K562 (cell line): ENCODE measurements around the gene CEP95. TPM values are rescaled to one million over a fixed set of nuclear protein-coding genes. Genes with fewer than 3 reads are reported as not detected.
"Not testable (repeated sequence)": the region's sequence is repeated elsewhere in the genome, so short reads cannot be mapped to it uniquely, and the experiment has no call there.

ENCODE experiments used
- ATAC-seq: fragments of 200-7000 bp; cut with Tn5 transposase; 3 replicates; pipeline ENCODE4 v1.9.1; 2020; ENCODE audit warnings: moderate library complexity
- BruUV-seq: library from RNA; stranded (reverse); fragments of 400-500 nt; replicated peaks from 2 replicates; lab custom pipeline; 2021; lab: Mats Ljungman, UMichigan
- CTCF ChIA-PET: fragments of 300-600 bp; formaldehyde crosslinking; extraction: SDS; loops from one replicate; lab custom pipeline; 2021; ENCODE audit warnings: low intra/inter-chr PET ratio; lab: Yijun Ruan, JAX
- POLR2A ChIA-PET: fragments of 300-600, 350-650 bp; sonication (Branson Sonifier 250); formaldehyde crosslinking; extraction: SDS; loops from one replicate; lab custom pipeline; 2021; ENCODE audit warnings: antibody characterized with exemption, inconsistent platforms; lab: Yijun Ruan, JAX
- DNase-seq, 4 experiments: peaks; one replicate each; pipeline versions ENCODE4 v3.0.0 to v3.0.0-alpha.2; 2011 to 2018; ENCODE audit warnings: low spot score in 3 of 4, mixed read lengths in 3 of 4; ENCODE audit errors: extremely low read depth in 1 of 4
- FAIRE-seq: peaks from 2 replicates; lab custom pipeline; 2011; peaks lifted over from hg19 to GRCh38; lab: Jason Lieb, UNC
- H2AFZ ChIP-seq: 2 replicates; pipeline ENCODE4 v1.6.0; 2011; ENCODE audit warnings: low read depth, low read length, control low read depth, inconsistent platforms
- H3K27ac ChIP-seq: fragments of 200-600 bp; 3 replicates; pipeline ENCODE4 v1.8.0; 2011; ENCODE audit warnings: low read depth, mild to moderate bottlenecking, control low read depth, inconsistent platforms, low read length, moderate library complexity, mixed read lengths; ENCODE audit errors: extremely low read depth
- H3K27me3 ChIP-seq, 2 experiments: fragments of 300-600 bp in 1 of 2; 2 replicates in 1 of 2; 3 replicates in 1 of 2; pipeline versions ENCODE4 v1.6.0 to v1.8.0; 2011; ENCODE audit warnings: inconsistent platforms in 2 of 2, low read length in 2 of 2, mild to moderate bottlenecking in 1 of 2, mixed read lengths in 1 of 2, moderate library complexity in 1 of 2; ENCODE audit not compliant: control insufficient read depth in 2 of 2, insufficient read depth in 2 of 2
- H3K36me3 ChIP-seq: fragments of 300-600 bp; 3 replicates; pipeline ENCODE4 v1.8.0; 2011; ENCODE audit warnings: mild to moderate bottlenecking, low read length, inconsistent platforms; ENCODE audit not compliant: control insufficient read depth, insufficient read depth
- H3K4me1 ChIP-seq, 2 experiments: fragments of 200-600 bp in 1 of 2; replicated peaks in 1 of 2; 2 replicates in 1 of 2; 3 replicates in 1 of 2; pipeline versions ENCODE4 v1.5.1 to v1.8.0; 2011; ENCODE audit warnings: inconsistent platforms in 2 of 2, low read length in 2 of 2, mild to moderate bottlenecking in 1 of 2, mixed read lengths in 1 of 2, moderate library complexity in 1 of 2; ENCODE audit not compliant: control insufficient read depth in 2 of 2, insufficient read depth in 2 of 2
- H3K4me2 ChIP-seq: 2 replicates; pipeline ENCODE4 v1.6.1; 2011; ENCODE audit warnings: low read length, control low read depth, inconsistent platforms, mixed read lengths; ENCODE audit not compliant: insufficient read depth
- H3K4me3 ChIP-seq: fragments of 200-600 bp; sonication (generic), shearing (Covaris generic); 2 replicates; pipeline ENCODE4 v1.5.1; 2016; ENCODE audit warnings: control low read depth, inconsistent platforms
- H3K79me2 ChIP-seq: fragments of 200-600 bp; 3 replicates; pipeline ENCODE4 v1.8.0; 2011; ENCODE audit warnings: low read length, inconsistent platforms; ENCODE audit not compliant: control insufficient read depth, insufficient read depth
- H3K9ac ChIP-seq, 2 experiments: 2 replicates each; pipeline versions ENCODE4 v1.6.0 to v1.6.1; 2011; ENCODE audit warnings: low read depth in 2 of 2, low read length in 2 of 2, control low read depth in 1 of 2, inconsistent platforms in 1 of 2, mild to moderate bottlenecking in 1 of 2, mixed read lengths in 1 of 2; ENCODE audit not compliant: insufficient read depth in 1 of 2
- H3K9me1 ChIP-seq: one replicate; pipeline ENCODE4 v1.6.0; 2011; ENCODE audit warnings: inconsistent platforms, mild to moderate bottlenecking, low read length, moderate library complexity; ENCODE audit not compliant: control insufficient read depth, insufficient read depth
- H3K9me3 ChIP-seq: replicated peaks from 2 replicates; pipeline ENCODE4 v1.5.1; 2011; ENCODE audit warnings: low read depth, low read length, inconsistent platforms; ENCODE audit not compliant: control insufficient read depth, insufficient read depth
- H4K20me1 ChIP-seq: replicated peaks from 2 replicates; pipeline ENCODE4 v1.6.1; 2011; ENCODE audit warnings: low read length, inconsistent platforms, mixed read lengths; ENCODE audit not compliant: control insufficient read depth, insufficient read depth
- PCBP2 ChIP-seq: fragments of 200-400 bp; formaldehyde crosslinking; IDR thresholded peaks from 2 replicates; pipeline ENCODE4 v1.6.1; 2018; ENCODE audit warnings: low read length, low read depth, mild to moderate bottlenecking, moderate library complexity; ENCODE audit not compliant: poor library complexity, severe bottlenecking
- PRDM10 ChIP-seq: fragments of 450-650 bp; IDR thresholded peaks from 2 replicates; pipeline ENCODE4 v1.6.1; 2018; ENCODE audit not compliant: partially characterized antibody
- TARDBP ChIP-seq: fragments of 450-650 bp; IDR thresholded peaks from 2 replicates; pipeline ENCODE4 v1.6.1; 2016
- ZNF3 ChIP-seq: fragments of 250-450 bp; sonication (Bioruptor Pico); IDR thresholded peaks from 2 replicates; pipeline ENCODE4 v1.5.0; 2021; ENCODE audit warnings: mild to moderate bottlenecking, moderate library complexity
- WGBS: fragments of 100-300 bp; shearing (Covaris generic); methylation state at CpG from one replicate; pipeline ENCODE4 v1.1.6; 2016; ENCODE audit warnings: low coverage, mixed read lengths; ENCODE audit not compliant: insufficient coverage; ENCODE audit errors: missing lambda C conversion rate; 5-methylcytosine and 5-hydroxymethylcytosine counted together
- in situ Hi-C: fragments of 300-500 bp; cut with MboI; formaldehyde crosslinking; loops from 4 replicates; pipeline ENCODE4 v1.15.0; 2018; ENCODE audit warnings: inconsistent platforms, mixed read lengths
- intact Hi-C: fragments of 100-400 bp; cut with micrococcal nuclease; formaldehyde crosslinking; loops from 2 replicates; pipeline ENCODE4 v1.14.2; 2022
- polyA plus RNA-seq, 8 experiments: library from polyadenylated mRNA; depleted of rRNA in 4 of 8; stranded (reverse) in 5 of 8; unstranded in 3 of 8; fragments of >200 nt; fragmentation: Nextera tagmentation in 2 of 8; fragmentation: Illumina TruSeq in 1 of 8; extraction: Ambion mirVana in 2 of 8; extraction: Trizol in 1 of 8; gene quantifications; 2 replicates each; pipeline versions ENCODE4 v1.2.1 to v1.2.3, GENCODE V29; 2011 to 2014; ENCODE audit warnings: inconsistent platforms in 1 of 8, missing spikeins in 1 of 8
- total RNA-seq, 7 experiments: library from RNA; depleted of rRNA in 6 of 7; stranded (reverse); fragments of >200 nt in 6 of 7; fragmentation: Illumina TruSeq in 2 of 7; extraction: Trizol in 2 of 7; gene quantifications; 2 replicates each; pipeline versions ENCODE4 v1.2.1 to v1.2.3, GENCODE V29; 2011 to 2021; ENCODE audit warnings: low replicate concordance in 1 of 7

CEP95 gene
- total and polyA plus RNA-seq, 9 of the 15 experiments (the other 6 are each of a cell fraction or from before 2014, with no cell fraction given) = 26.7 to 80.7 (median 56.9) TPM

DNA sequence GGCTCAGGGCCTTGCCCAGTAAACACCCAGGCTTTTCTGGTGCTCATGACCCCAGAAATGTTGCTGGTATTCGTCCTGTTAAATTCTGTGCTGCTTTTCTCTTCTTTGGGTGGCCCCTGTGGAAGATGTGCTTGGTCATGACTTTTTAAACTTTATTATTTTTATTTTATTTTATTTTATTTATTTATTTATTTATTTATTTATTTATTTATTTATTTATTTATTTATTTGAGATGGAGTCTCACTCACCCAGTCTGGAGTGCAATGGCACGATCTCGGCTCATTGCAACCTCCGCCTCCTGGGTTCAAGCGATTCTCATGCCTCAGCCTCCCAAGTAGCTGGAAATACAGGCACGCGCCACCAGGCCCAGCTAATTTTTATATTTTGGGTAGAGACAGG is 47.0 kb upstream of the CEP95 start:
- POLR2A ChIA-PET = interaction anchor here (0.6 to 3.4 kb wide), 4 partner anchors 10 to 64 kb away, joined by 4 to 11 read pairs (median 6); partner anchors contain the start of genes DDX5 and MILR1
- H3K27me3 ChIP-seq, CTCF ChIA-PET, H3K9me1 ChIP-seq, H3K4me1 ChIP-seq, FAIRE-seq, intact Hi-C loops, H3K27ac ChIP-seq, BruUV-seq, H3K79me2 ChIP-seq, H2AFZ ChIP-seq, H3K9ac ChIP-seq, H4K20me1 ChIP-seq, ATAC-seq, H3K4me3 ChIP-seq, H3K9me3 ChIP-seq, DNase-seq, H3K4me2 ChIP-seq, in situ Hi-C loops, H3K36me3 ChIP-seq: not testable (repeated sequence)
- WGBS = 89% methylated on average over 7 of the region's 7 CpGs

DNA sequence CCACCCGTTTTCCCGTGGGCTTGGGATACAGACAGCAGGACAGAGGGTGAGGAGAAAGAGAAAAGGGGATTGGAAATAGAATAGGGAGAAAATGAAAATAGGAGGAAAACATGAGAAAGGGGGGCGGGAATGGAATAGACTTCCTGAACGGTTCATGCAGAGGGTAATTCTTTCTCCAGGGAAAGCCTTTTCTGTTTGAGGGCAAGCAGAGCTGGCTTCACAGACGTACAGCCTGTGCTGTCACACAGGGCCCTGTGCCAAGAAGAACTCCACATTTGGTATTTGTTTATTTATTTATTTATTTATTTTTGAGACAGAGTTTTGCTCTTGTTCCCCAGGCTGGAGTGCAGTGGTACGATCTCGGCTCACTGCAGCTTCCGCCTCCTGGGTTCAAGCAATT is 45.8 kb upstream of the CEP95 start:
- ATAC-seq = no peak
- H3K9ac ChIP-seq = no peak overlapping the region
- CTCF ChIA-PET = no interaction called here
- H3K4me2 ChIP-seq = no peak overlapping the region
- WGBS = 63% methylated on average over 8 of the region's 8 CpGs
- no peaks in the 10 kb centered on the region for H3K9me3 ChIP-seq
- intact Hi-C loops = no loop called here
- H3K27me3 ChIP-seq = no peaks in the 10 kb centered on the region
- H3K36me3 ChIP-seq = no peaks in the 10 kb centered on the region
- no peaks in the 10 kb centered on the region for H3K4me1 ChIP-seq
- BruUV-seq = no TSS peak
- no peak overlapping the region for H3K4me3 ChIP-seq
- H3K9me1 ChIP-seq = no peaks in the 10 kb centered on the region
- in situ Hi-C loops = no loop called here
- POLR2A ChIA-PET = interaction anchor here (0.6 to 3.4 kb wide), 4 partner anchors 12 to 644 kb away, joined by 3 to 11 read pairs (median 4); partner anchors contain the start of gene MILR1
- no peak overlapping the region for H2AFZ ChIP-seq
- no peak for TF ChIP-seq ZNF3 (CRISPR knock-in tag)
- TF ChIP-seq PRDM10 = peak; percentile 8
- no peak for TF ChIP-seq PCBP2
- no peak for TF ChIP-seq TARDBP
- no peaks in the 10 kb centered on the region for H4K20me1 ChIP-seq
- DNase-seq = no peak
- no peak for FAIRE-seq
- no peak overlapping the region for H3K27ac ChIP-seq
- no peaks in the 10 kb centered on the region for H3K79me2 ChIP-seq
